B cell (primary cell): Measurements from ENCODE around the gene TIMM44. TPM values are rescaled to one million over a fixed set of nuclear protein-coding genes. Genes with fewer than 3 reads are reported as not detected.

ENCODE experiments used
- ATAC-seq: fragments of 200-7000 bp; cut with Tn5 transposase; one replicate; pipeline ENCODE4 v1.10.0; 2021; ENCODE audit warnings: low read depth, mild to moderate bottlenecking, moderate number of reproducible peaks, moderate library complexity
- CTCF ChIA-PET: fragments of 350-600 bp; sonication (Branson Sonifier 250); formaldehyde crosslinking; loops from one replicate; lab custom pipeline; 2021; ENCODE audit warnings: antibody characterized with exemption, inconsistent platforms; lab: Charles Lee
- POLR2A ChIA-PET: fragments of 350-600 bp; sonication (Branson Sonifier 250); formaldehyde crosslinking; loops from one replicate; lab custom pipeline; 2021; ENCODE audit warnings: antibody characterized with exemption; lab: Charles Lee
- DNase-seq: peaks from one replicate; pipeline ENCODE4 v3.0.0; 2013
- H2AFZ ChIP-seq: 2 replicates; pipeline ENCODE4 v1.6.1; 2012; ENCODE audit warnings: mild to moderate bottlenecking, low read depth, low read length; ENCODE audit not compliant: insufficient read depth, poor library complexity, severe bottlenecking
- H3K27ac ChIP-seq, 2 donors: 1 replicate in 1 of 2; 2 replicates in 1 of 2; pipeline ENCODE4 v1.5.1; 2012 to 2013; ENCODE audit warnings: low read length in 2 of 2, mild to moderate bottlenecking in 2 of 2, moderate library complexity in 1 of 2
- H3K27me3 ChIP-seq, 4 experiments: fragments of 200-600 bp in 1 of 4; sonication (generic) in 1 of 4; replicated peaks in 1 of 4; 1 replicate in 2 of 4; 2 replicates in 2 of 4; pipeline versions ENCODE4 v1.6.1 to v1.7.0; 2013 to 2016; ENCODE audit warnings: low read length in 3 of 4, mild to moderate bottlenecking in 2 of 4, mixed read lengths in 1 of 4, moderate library complexity in 1 of 4; ENCODE audit not compliant: insufficient read depth in 4 of 4, control insufficient read depth in 3 of 4; ENCODE audit errors: control extremely low read depth in 1 of 4
- H3K36me3 ChIP-seq, 2 experiments: replicated peaks in 1 of 2; 1 replicate in 1 of 2; 2 replicates in 1 of 2; pipeline versions ENCODE4 v1.6.1 to v1.7.1; 2013; ENCODE audit warnings: low read length in 1 of 2; ENCODE audit not compliant: insufficient read depth in 2 of 2, control insufficient read depth in 1 of 2; ENCODE audit errors: control extremely low read depth in 1 of 2, extremely low read depth in 1 of 2
- H3K4me1 ChIP-seq, 2 donors: fragments of 200-600 bp in 1 of 2; sonication (generic) in 1 of 2; 1 replicate in 1 of 2; 2 replicates in 1 of 2; pipeline versions ENCODE4 v1.5.1 to v1.6.1; 2013 to 2017; ENCODE audit warnings: low read length in 2 of 2; ENCODE audit not compliant: control insufficient read depth in 2 of 2, insufficient read depth in 2 of 2
- H3K4me2 ChIP-seq: replicated peaks from 2 replicates; pipeline ENCODE3; 2012; ENCODE audit warnings: mild to moderate bottlenecking, low read depth, low read length; ENCODE audit not compliant: poor library complexity, severe bottlenecking
- H3K4me3 ChIP-seq, 5 experiments: fragments of 200-600 bp in 1 of 5; sonication (generic) in 1 of 5; 1 replicate in 3 of 5; 2 replicates in 2 of 5; pipeline versions ENCODE4 v1.5.1 to v1.7.0; 2011 to 2016; ENCODE audit warnings: low read length in 4 of 5, mild to moderate bottlenecking in 4 of 5, low read depth in 2 of 5, control low read depth in 1 of 5, moderate library complexity in 1 of 5; ENCODE audit not compliant: insufficient read depth in 1 of 5; ENCODE audit errors: control extremely low read depth in 1 of 5, extremely low read depth in 1 of 5
- H3K79me2 ChIP-seq: fragments of 200-600 bp; sonication (generic); one replicate; pipeline ENCODE4 v1.6.0; 2016; ENCODE audit warnings: low read length; ENCODE audit not compliant: control insufficient read depth, insufficient read depth
- H3K9ac ChIP-seq: fragments of 200-600 bp; sonication (generic); 2 replicates; pipeline ENCODE4 v1.6.1; 2017; ENCODE audit warnings: mild to moderate bottlenecking, low read length, moderate library complexity
- H3K9me3 ChIP-seq, 3 donors: one replicate each; pipeline versions ENCODE4 v1.6.1 to v1.7.1; 2013; ENCODE audit warnings: low read length in 2 of 3; ENCODE audit not compliant: control insufficient read depth in 2 of 3, insufficient read depth in 1 of 3; ENCODE audit errors: control extremely low read depth in 1 of 3
- H4K20me1 ChIP-seq: 2 replicates; pipeline ENCODE4 v1.6.0; 2012; ENCODE audit warnings: mild to moderate bottlenecking, low read length; ENCODE audit not compliant: insufficient read depth, control insufficient read depth, poor library complexity, severe bottlenecking
- H3K27ac Mint-ChIP-seq: one replicate; pipeline ENCODE4 v1.8.0; 2021; ENCODE audit warnings: mixed read lengths
- H3K27me3 Mint-ChIP-seq: one replicate; pipeline ENCODE4 v1.8.0; 2021; ENCODE audit warnings: mixed read lengths
- H3K4me1 Mint-ChIP-seq: one replicate; pipeline ENCODE4 v1.8.0; 2021; ENCODE audit warnings: mixed read lengths
- H3K4me3 Mint-ChIP-seq: one replicate; pipeline ENCODE4 v1.8.0; 2021; ENCODE audit warnings: mixed read lengths
- H3K9me3 Mint-ChIP-seq: one replicate; pipeline ENCODE4 v1.8.0; 2022; ENCODE audit warnings: mixed read lengths; ENCODE audit not compliant: insufficient read depth
- EZH2 ChIP-seq: IDR thresholded peaks from 2 replicates; pipeline ENCODE4 v1.6.1; 2012; ENCODE audit warnings: borderline replicate concordance, low read depth, mild to moderate bottlenecking, moderate library complexity, low read length; ENCODE audit not compliant: insufficient read depth, poor library complexity, severe bottlenecking
- whole genome bisulfite sequencing: methylation state at CpG from one replicate; pipeline ENCODE4 v1.1.5; 2013; ENCODE audit warnings: missing lambda C conversion rate; ENCODE audit not compliant: insufficient coverage; 5-methylcytosine and 5-hydroxymethylcytosine counted together
- intact Hi-C: fragments of 100-400 bp; cut with micrococcal nuclease; formaldehyde crosslinking; loops from one replicate; pipeline ENCODE4 v1.10.0; 2022
- polyA plus RNA-seq: library from polyadenylated mRNA; depleted of rRNA; stranded (reverse); fragments of >200 nt; gene quantifications from 2 replicates; pipeline ENCODE4 v1.2.3, GENCODE V29; 2012
- total RNA-seq, 2 donors: library from RNA; stranded (reverse); fragments of 120-200 nt in 1 of 2; gene quantifications; 1 replicate in 1 of 2; 2 replicates in 1 of 2; pipeline versions ENCODE4 v1.2.3 to v1.2.4, GENCODE V29; 2013 to 2022
- TF ChIP-seq, protein P1 (sequence below): fragments of 200-600 bp; IDR thresholded peaks from one replicate; pipeline ENCODE4 v1.8.0; 2022; ENCODE audit warnings: antibody characterized with exemption, mild to moderate bottlenecking

Gene TIMM44
- total and polyA plus RNA-seq, 2 donors (not counting 1 experiment from before 2014, with no cell fraction given) = 48.9 to 66.5 TPM

DNA sequence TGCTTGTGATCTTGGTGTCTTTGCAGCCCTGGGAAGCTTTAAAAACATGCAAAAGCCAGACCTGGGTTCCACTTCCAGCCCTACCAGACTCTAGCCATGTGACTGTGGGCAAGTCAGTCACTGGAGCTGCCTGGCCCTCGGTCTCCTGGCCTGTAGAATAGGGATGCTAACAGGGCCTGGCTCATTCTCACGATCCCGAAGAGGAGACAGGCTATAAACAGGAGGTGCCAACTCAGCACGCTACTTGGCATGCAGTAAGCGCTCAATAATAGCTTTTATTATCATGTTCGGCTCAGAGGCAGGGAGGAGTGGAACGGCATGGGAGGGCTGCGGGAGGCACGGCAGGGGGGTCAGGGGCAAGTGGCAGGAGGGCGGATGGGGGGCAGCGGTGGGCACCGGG, 19.2 kb downstream of the TIMM44 start:
- Mint-ChIP-seq H3K4me3 (peak overlapping the region; percentile 73), H3K9me3 (no peaks in the 10 kb centered on the region), H3K4me1 (peaks cover 38% of the 10 kb centered on the region), H3K27me3 (peaks cover 8% of the 10 kb centered on the region), H3K27ac (peak overlapping the region; percentile 37)
- Histone ChIP-seq H3K4me3 (no peak overlapping the region), H3K4me1 (peaks cover 28 to 34% of the 10 kb centered on the region in 2 donors), H3K4me2 (no peak overlapping the region), H3K79me2 (peaks cover 5% of the 10 kb centered on the region), H3K36me3 (peaks cover 0 to 13% of the 10 kb centered on the region in 2 experiments), H3K9me3 (peaks cover 0 to 5% (median 0%) of the 10 kb centered on the region in 3 donors), H3K9ac (no peak overlapping the region), H3K27me3 (peaks cover 0 to 5% (median 2%) of the 10 kb centered on the region in 4 experiments), H2AFZ (no peak overlapping the region), H4K20me1 (peaks cover 43% of the 10 kb centered on the region), H3K27ac (no peak overlapping the region)
- ChIA-PET POLR2A (no interaction called here), CTCF (interaction anchor here (1.0 to 1.5 kb wide), 5 partner anchors 17 to 356 kb away, joined by 3 to 5 read pairs (median 5); no protein-coding TSS in a partner anchor)
- no peak for DNase-seq
- intact Hi-C loops = no loop called here
- no peak for ATAC-seq
- WGBS = 91% methylated on average over 12 of the region's 12 CpGs
- no peak for TF ChIP-seq EZH2
- TF ChIP-seq, protein P1, sequence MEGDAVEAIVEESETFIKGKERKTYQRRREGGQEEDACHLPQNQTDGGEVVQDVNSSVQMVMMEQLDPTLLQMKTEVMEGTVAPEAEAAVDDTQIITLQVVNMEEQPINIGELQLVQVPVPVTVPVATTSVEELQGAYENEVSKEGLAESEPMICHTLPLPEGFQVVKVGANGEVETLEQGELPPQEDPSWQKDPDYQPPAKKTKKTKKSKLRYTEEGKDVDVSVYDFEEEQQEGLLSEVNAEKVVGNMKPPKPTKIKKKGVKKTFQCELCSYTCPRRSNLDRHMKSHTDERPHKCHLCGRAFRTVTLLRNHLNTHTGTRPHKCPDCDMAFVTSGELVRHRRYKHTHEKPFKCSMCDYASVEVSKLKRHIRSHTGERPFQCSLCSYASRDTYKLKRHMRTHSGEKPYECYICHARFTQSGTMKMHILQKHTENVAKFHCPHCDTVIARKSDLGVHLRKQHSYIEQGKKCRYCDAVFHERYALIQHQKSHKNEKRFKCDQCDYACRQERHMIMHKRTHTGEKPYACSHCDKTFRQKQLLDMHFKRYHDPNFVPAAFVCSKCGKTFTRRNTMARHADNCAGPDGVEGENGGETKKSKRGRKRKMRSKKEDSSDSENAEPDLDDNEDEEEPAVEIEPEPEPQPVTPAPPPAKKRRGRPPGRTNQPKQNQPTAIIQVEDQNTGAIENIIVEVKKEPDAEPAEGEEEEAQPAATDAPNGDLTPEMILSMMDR = no peak
